Breast epithelium (tissue), 4 donors: Measurements from ENCODE around the gene PRKCE. TPM values are rescaled to one million over a fixed set of nuclear protein-coding genes. Genes with fewer than 3 reads are reported as not detected.

Experiments used
- DNase-seq, 2 donors: peaks; one replicate each; pipeline ENCODE4 v3.0.0-alpha.2; 2019; ENCODE audit warnings: low spot score in 2 of 2
- H3K27ac ChIP-seq, 2 donors: fragments of 200-600 bp; sonication (generic) in 1 of 2; one replicate each; pipeline ENCODE4 v1.5.1; 2016 to 2019; ENCODE audit warnings: mild to moderate bottlenecking in 1 of 2
- H3K27me3 ChIP-seq, 2 donors: fragments of 200-600 bp; sonication (generic) in 1 of 2; one replicate each; pipeline versions ENCODE4 v1.5.1 to v1.6.0; 2017 to 2019; ENCODE audit warnings: control low read depth in 1 of 2, mild to moderate bottlenecking in 1 of 2
- H3K36me3 ChIP-seq: fragments of 200-600 bp; one replicate; pipeline ENCODE4 v1.5.1; 2019
- H3K4me1 ChIP-seq, 2 donors: fragments of 200-600 bp; sonication (generic); one replicate each; pipeline ENCODE4 v1.5.1; 2016 to 2019; ENCODE audit warnings: control low read depth in 1 of 2
- H3K4me3 ChIP-seq, 3 donors: fragments of 200-600 bp; sonication (generic); 1 replicate in 2 of 3; 2 replicates in 1 of 3; pipeline ENCODE4 v1.5.1; 2016 to 2019; ENCODE audit warnings: mild to moderate bottlenecking in 3 of 3, moderate library complexity in 2 of 3
- H3K9me3 ChIP-seq, 2 donors: fragments of 200-600 bp; sonication (generic) in 1 of 2; one replicate each; pipeline ENCODE4 v1.5.1; 2016 to 2019; ENCODE audit warnings: control low read depth in 1 of 2
- CTCF ChIP-seq, 3 donors: fragments of 450-650 bp; IDR thresholded peaks; one replicate each; pipeline ENCODE4 v1.5.1; 2016 to 2017; ENCODE audit warnings: antibody characterized with exemption in 3 of 3, mild to moderate bottlenecking in 3 of 3, moderate library complexity in 3 of 3
- POLR2A ChIP-seq: fragments of 450-650 bp; IDR thresholded peaks from one replicate; pipeline ENCODE4 v1.6.1; 2016; ENCODE audit warnings: antibody characterized with exemption, mild to moderate bottlenecking, moderate library complexity
- POLR2AphosphoS5 ChIP-seq, 3 donors: sonication (generic); formaldehyde crosslinking; IDR thresholded peaks; one replicate each; pipeline ENCODE4 v1.6.1; 2017; ENCODE audit warnings: antibody characterized with exemption in 3 of 3
- intact Hi-C: fragments of 100-400 bp; cut with DNase I; formaldehyde crosslinking; loops from one replicate; pipeline ENCODE4 v1.15.1; 2023; ENCODE audit warnings: low total_unique reads
- total RNA-seq, 3 donors: library from RNA; depleted of rRNA; stranded (reverse); fragments of >200 nt; gene quantifications; one replicate each; pipeline ENCODE4 v1.1.0, GENCODE V29; 2016

The PRKCE gene
- total RNA-seq, 3 donors from 2014 or later = 20.6 to 34.0 (median 23.6) TPM

GRCh38 chr2:46097714-46098480, 446.4 kb downstream of the PRKCE start:
- TF ChIP-seq POLR2AphosphoS5 (IDR thresholded peaks at IDR 0.05) = peak in 1 of 3 donors; percentile 33
- no peak for TF ChIP-seq CTCF (IDR thresholded peaks at IDR 0.05)
- TF ChIP-seq POLR2A = no peak

GRCh38 chr2:46098621-46099062, 447.2 kb downstream of the PRKCE start:
- H3K4me3 ChIP-seq = no peak overlapping the region
- no peaks in the 10 kb centered on the region for H3K27me3 ChIP-seq
- intact Hi-C loops = loop anchor here (10.0 kb wide), 1 partner anchor 1146 kb away; no protein-coding TSS in a partner anchor
- no peak for DNase-seq
- no peaks in the 10 kb centered on the region for H3K4me1 ChIP-seq
- H3K9me3 ChIP-seq = peaks cover 0 to 4% of the 10 kb centered on the region in 2 donors
- H3K36me3 ChIP-seq = no peaks in the 10 kb centered on the region
- peak overlapping the region; percentile 75 to 79 for H3K27ac ChIP-seq
- TF ChIP-seq POLR2AphosphoS5 (IDR thresholded peaks at IDR 0.05) = no peak
- TF ChIP-seq POLR2A = no peak
- TF ChIP-seq CTCF (IDR thresholded peaks at IDR 0.05) = no peak

More at GRCh38 chr2:46097714-46098480, 446.4 kb downstream of the PRKCE start:
- H3K9me3 ChIP-seq = peaks cover 0 to 4% of the 10 kb centered on the region in 2 donors
- H3K4me1 ChIP-seq = no peaks in the 10 kb centered on the region
- H3K36me3 ChIP-seq = no peaks in the 10 kb centered on the region
- DNase-seq = peak in 1 of 2 donors; percentile 73
- H3K27ac ChIP-seq = peak overlapping the region; percentile 75 to 79
- no peak overlapping the region for H3K4me3 ChIP-seq
- intact Hi-C loops = loop anchor here (10.0 kb wide), 1 partner anchor 1147 kb away; no protein-coding TSS in a partner anchor
- H3K27me3 ChIP-seq = no peaks in the 10 kb centered on the region

GRCh38 chr2:46101557-46102220, 450.2 kb downstream of the PRKCE start:
- Histone ChIP-seq H3K4me1 (no peaks in the 10 kb centered on the region), H3K9me3 (peaks cover 0 to 14% of the 10 kb centered on the region in 2 donors), H3K4me3 (no peak overlapping the region), H3K27me3 (no peaks in the 10 kb centered on the region), H3K36me3 (no peaks in the 10 kb centered on the region), H3K27ac (no peak overlapping the region)
- intact Hi-C loops = no loop called here
- TF ChIP-seq POLR2A (no peak), POLR2AphosphoS5 (IDR thresholded peaks at IDR 0.05) (no peak), CTCF (IDR thresholded peaks at IDR 0.05) (no peak)
- DNase-seq = no peak

- Histone ChIP-seq H3K27ac (no peak overlapping the region), H3K9me3 (peaks cover 0 to 14% of the 10 kb centered on the region in 2 donors), H3K27me3 (no peaks in the 10 kb centered on the region), H3K36me3 (no peaks in the 10 kb centered on the region), H3K4me1 (no peaks in the 10 kb centered on the region), H3K4me3 (no peak overlapping the region)
- no peak for TF ChIP-seq POLR2A
- TF ChIP-seq CTCF (IDR thresholded peaks at IDR 0.05) = no peak
- no peak for TF ChIP-seq POLR2AphosphoS5 (IDR thresholded peaks at IDR 0.05)
- no peak for DNase-seq
- intact Hi-C loops = no loop called here
Observed at GRCh38 chr2:46106690-46107089, 455.2 kb downstream of the PRKCE start.

- Histone ChIP-seq H3K4me1 (no peaks in the 10 kb centered on the region), H3K36me3 (no peaks in the 10 kb centered on the region), H3K4me3 (no peak overlapping the region), H3K27ac (no peak overlapping the region), H3K27me3 (no peaks in the 10 kb centered on the region), H3K9me3 (no peaks in the 10 kb centered on the region)
- DNase-seq = no peak
- intact Hi-C loops = no loop called here
- TF ChIP-seq POLR2A (no peak), CTCF (IDR thresholded peaks at IDR 0.05) (no peak), POLR2AphosphoS5 (IDR thresholded peaks at IDR 0.05) (no peak)
Observed at GRCh38 chr2:46114996-46115395, 463.5 kb downstream of the PRKCE start.
